ENCODE measurements around the gene CSNK1D. TPM values are rescaled to one million over a fixed set of nuclear protein-coding genes. Genes with fewer than 3 reads are reported as not detected.
A peak's percentile ranks its signal among the peaks of the same experiment; 100 is the strongest.

The CSNK1D gene
- total RNA-seq, 1 donor from 2014 or later = 118 TPM

DNA sequence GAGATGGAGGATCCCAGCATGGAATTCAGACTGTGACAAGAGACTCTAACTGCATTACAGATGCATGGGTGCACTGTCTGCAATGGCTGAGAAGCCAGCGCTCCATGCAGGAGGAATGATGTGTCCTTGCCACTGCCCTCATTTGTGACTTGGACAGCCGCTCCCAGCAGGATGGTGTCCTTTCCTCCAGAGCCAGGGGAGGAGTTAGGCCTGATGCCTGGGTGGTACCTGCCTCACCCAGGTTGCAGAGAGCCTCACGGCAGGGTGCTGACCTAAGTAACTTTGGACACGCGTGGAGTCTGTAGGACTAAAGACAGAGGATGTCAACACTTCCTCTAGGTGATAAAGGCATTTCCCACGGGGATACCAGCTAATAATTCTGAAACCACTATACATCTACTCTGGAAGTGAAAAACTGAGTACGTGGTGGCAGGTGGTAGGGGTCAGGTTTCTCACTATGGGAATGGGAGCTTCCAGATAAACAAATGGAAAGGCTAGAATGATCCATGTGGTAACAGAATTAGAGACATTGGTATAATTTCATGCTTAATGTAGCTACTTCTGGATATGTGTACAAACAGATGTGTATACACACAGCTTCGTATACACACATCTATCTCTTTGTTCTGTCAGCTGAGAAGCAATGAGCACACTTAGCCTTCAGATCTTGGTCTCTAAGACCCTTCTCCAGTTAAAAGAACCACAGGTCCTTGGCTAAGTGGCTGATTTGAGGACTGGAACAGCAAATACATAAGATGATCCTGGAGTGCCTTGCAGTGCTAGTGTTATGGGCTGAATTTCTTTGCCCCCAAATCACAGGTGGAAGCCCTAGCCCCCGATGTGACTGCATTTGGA is 13.7 kb upstream of the CSNK1D start:
- Mint-ChIP-seq H3K9me3 (ENCODE audit: unreplicated experiment) (no peaks in the 10 kb centered on the region), H3K4me3 (ENCODE audit: unreplicated experiment) (no peak overlapping the region), H3K36me3 (ENCODE audit: unreplicated experiment) (no peaks in the 10 kb centered on the region), H3K4me1 (ENCODE audit: unreplicated experiment) (peaks cover 39% of the 10 kb centered on the region), H3K27ac (ENCODE audit: unreplicated experiment) (peak overlapping the region; percentile 76), H3K27me3 (ENCODE audit: unreplicated experiment) (no peaks in the 10 kb centered on the region)
- DNase-seq (ENCODE audit: extremely low spot score, unreplicated experiment) = no peak
- TF ChIP-seq, protein P1, sequence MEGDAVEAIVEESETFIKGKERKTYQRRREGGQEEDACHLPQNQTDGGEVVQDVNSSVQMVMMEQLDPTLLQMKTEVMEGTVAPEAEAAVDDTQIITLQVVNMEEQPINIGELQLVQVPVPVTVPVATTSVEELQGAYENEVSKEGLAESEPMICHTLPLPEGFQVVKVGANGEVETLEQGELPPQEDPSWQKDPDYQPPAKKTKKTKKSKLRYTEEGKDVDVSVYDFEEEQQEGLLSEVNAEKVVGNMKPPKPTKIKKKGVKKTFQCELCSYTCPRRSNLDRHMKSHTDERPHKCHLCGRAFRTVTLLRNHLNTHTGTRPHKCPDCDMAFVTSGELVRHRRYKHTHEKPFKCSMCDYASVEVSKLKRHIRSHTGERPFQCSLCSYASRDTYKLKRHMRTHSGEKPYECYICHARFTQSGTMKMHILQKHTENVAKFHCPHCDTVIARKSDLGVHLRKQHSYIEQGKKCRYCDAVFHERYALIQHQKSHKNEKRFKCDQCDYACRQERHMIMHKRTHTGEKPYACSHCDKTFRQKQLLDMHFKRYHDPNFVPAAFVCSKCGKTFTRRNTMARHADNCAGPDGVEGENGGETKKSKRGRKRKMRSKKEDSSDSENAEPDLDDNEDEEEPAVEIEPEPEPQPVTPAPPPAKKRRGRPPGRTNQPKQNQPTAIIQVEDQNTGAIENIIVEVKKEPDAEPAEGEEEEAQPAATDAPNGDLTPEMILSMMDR (IDR thresholded peaks at IDR 0.05) = no peak

DNA sequence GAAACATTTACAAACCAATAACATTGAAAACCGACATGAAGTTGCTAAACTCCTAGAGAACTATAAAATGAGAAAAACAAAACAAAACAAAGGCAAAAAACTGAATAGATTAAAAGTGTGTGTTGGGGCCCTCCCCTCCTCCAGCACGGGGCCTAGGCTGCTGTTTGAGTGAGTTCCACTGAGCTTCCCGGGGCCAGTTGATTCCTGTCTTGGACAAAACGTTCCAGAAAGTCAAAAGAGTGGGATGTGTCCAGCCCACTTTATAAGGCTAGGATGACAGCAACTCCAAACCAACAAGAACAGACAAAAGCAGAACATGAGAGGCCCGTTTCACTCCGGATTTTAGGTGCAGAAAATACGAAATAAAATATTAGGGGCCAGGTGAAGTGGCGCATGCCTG is 11.6 kb upstream of the CSNK1D start:
- Mint-ChIP-seq H3K4me1 (ENCODE audit: unreplicated experiment) (peaks cover 37% of the 10 kb centered on the region), H3K9me3 (ENCODE audit: unreplicated experiment) (no peaks in the 10 kb centered on the region), H3K4me3 (ENCODE audit: unreplicated experiment) (no peak overlapping the region), H3K27me3 (ENCODE audit: unreplicated experiment) (no peaks in the 10 kb centered on the region), H3K36me3 (ENCODE audit: unreplicated experiment) (no peaks in the 10 kb centered on the region), H3K27ac (ENCODE audit: unreplicated experiment) (peak overlapping the region; percentile 70)
- no peak for DNase-seq (ENCODE audit: extremely low spot score, unreplicated experiment)
- TF ChIP-seq, protein P1 (IDR thresholded peaks at IDR 0.05) = no peak

DNA sequence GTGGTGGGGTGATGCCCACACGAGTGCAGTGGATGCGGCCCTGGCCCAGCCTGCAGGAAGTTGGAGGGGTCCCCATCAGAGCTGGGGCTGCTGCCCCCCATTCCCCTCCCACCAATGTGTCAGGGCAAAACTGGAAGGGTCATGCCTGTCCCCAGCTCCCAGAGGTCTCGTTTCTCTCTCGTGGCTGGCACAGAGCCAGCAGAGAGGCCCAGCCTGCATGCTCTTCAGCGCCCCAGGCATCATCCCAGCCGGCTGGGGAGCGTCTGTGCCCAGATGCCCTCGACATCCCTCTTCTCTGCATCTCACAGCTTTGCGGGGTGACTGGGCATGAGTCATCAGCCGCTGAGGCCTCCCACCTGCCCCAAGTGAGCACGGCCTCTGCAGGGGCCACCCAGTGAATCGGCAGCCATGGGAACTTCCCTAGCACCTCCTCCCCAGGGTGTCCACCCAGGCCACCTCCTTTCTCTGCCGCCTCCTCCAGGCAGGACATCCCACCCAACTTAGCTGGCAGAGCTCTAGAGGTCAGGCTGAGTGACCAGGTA is 9.8 kb upstream of the CSNK1D start:
- TF ChIP-seq, protein P1 (IDR thresholded peaks at IDR 0.05) = no peak
- H3K9me3 Mint-ChIP-seq (ENCODE audit: unreplicated experiment) = no peaks in the 10 kb centered on the region
- H3K4me1 Mint-ChIP-seq (ENCODE audit: unreplicated experiment) = peaks cover 33% of the 10 kb centered on the region
- no peaks in the 10 kb centered on the region for H3K36me3 Mint-ChIP-seq (ENCODE audit: unreplicated experiment)
- no peak for DNase-seq (ENCODE audit: extremely low spot score, unreplicated experiment)
- no peaks in the 10 kb centered on the region for H3K27me3 Mint-ChIP-seq (ENCODE audit: unreplicated experiment)
- H3K27ac Mint-ChIP-seq (ENCODE audit: unreplicated experiment) = peak overlapping the region; percentile 44
- H3K4me3 Mint-ChIP-seq (ENCODE audit: unreplicated experiment) = no peak overlapping the region

DNA sequence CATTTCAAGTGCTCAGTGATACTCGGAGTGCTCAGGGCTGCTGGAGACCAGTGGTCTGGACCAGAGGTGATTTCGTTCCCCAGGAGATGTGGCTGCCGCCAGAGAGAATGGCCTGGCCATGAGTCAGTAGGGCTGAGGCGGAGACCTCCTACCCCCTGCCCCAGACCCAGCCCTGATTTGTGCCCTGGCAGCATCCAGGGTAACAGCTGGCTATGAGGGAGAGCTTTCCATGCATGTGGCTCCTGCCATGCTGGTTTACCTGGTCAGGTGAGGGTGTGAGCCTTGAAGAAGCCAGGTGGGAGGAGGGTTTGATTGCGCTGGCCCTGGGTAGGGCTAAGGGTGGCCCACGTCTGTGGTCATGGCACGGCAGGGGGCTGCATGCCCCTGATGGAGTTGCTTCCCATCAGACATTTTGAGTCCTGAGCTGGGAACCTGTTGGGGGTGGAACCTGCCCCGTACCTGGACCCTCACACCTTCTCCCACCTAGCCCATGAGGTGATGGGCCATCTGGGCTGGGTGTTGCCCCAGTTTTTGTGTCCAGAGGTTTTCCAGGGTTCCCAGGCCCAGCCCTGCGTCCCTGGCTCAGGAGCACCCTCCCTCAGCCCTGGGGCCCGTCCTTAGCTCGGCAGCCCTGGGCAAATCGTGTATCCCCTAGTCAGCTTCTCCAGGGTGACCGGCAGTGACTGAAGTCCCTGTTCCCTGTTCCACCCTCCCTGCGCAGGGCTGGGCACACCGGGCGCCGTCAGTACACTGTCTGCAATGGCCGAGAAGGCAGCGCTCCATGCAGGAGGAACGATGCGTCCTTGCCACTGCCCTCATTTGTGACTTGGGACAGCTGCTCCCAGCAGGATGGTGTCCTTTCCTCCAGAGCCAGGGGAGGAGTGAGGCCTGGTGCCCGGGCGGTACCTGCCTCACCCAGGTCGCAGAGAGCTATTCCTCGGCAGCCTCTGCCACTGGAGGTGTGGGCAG is 9.0 kb upstream of the CSNK1D start:
- DNase-seq (ENCODE audit: extremely low spot score, unreplicated experiment) = no peak
- H3K4me3 Mint-ChIP-seq (ENCODE audit: unreplicated experiment) = no peak overlapping the region
- TF ChIP-seq, protein P1 (IDR thresholded peaks at IDR 0.05) = no peak
- no peaks in the 10 kb centered on the region for H3K36me3 Mint-ChIP-seq (ENCODE audit: unreplicated experiment)
- H3K27ac Mint-ChIP-seq (ENCODE audit: unreplicated experiment) = no peak overlapping the region
- peaks cover 26% of the 10 kb centered on the region for H3K4me1 Mint-ChIP-seq (ENCODE audit: unreplicated experiment)
- no peaks in the 10 kb centered on the region for H3K27me3 Mint-ChIP-seq (ENCODE audit: unreplicated experiment)
- H3K9me3 Mint-ChIP-seq (ENCODE audit: unreplicated experiment) = no peaks in the 10 kb centered on the region
